K562 (cell line): Measurements from ENCODE around the gene USP5. TPM values are rescaled to one million over a fixed set of nuclear protein-coding genes. Genes with fewer than 3 reads are reported as not detected.

Source experiments
- ARID1B ChIP-seq: fragments of 450-650 bp; IDR thresholded peaks from 2 replicates; pipeline ENCODE4 v1.6.1; 2016; ENCODE audit warnings: antibody characterized with exemption, mild to moderate bottlenecking, inconsistent platforms
- DIDO1 ChIP-seq: fragments of 450-650 bp; IDR thresholded peaks from 2 replicates; pipeline ENCODE4 v1.6.1; 2016; ENCODE audit warnings: low read depth, missing biosample characterization, missing genetic modification characterization
- NR2C2 ChIP-seq, 2 experiments: fragments of 200-800 bp in 1 of 2; sonication (Bioruptor generic) in 1 of 2; sonication (generic) in 1 of 2; formaldehyde crosslinking in 1 of 2; IDR thresholded peaks; 2 replicates each; pipeline versions ENCODE4 v1.6.1 to v1.8.0; 2016 to 2022; ENCODE audit warnings: mild to moderate bottlenecking in 1 of 2, missing compliant biosample characterization in 1 of 2, missing genetic modification characterization in 1 of 2, missing genetic modification reagents in 1 of 2
- RBM15 ChIP-seq: fragments of 200-400 bp; formaldehyde crosslinking; IDR thresholded peaks from 2 replicates; pipeline ENCODE4 v1.6.1; 2018; ENCODE audit warnings: mild to moderate bottlenecking, low read length, moderate library complexity; ENCODE audit not compliant: insufficient read depth
- RBM25 ChIP-seq: fragments of 200-400 bp; formaldehyde crosslinking; IDR thresholded peaks from 2 replicates; pipeline ENCODE4 v1.6.1; 2018; ENCODE audit warnings: low read length, low read depth, moderate library complexity; ENCODE audit not compliant: severe bottlenecking
- RNF2 ChIP-seq: sonication (generic); IDR thresholded peaks from 2 replicates; pipeline ENCODE4 v1.6.1; 2016
- TCF3 ChIP-seq: sonication (generic); formaldehyde crosslinking; IDR thresholded peaks from 2 replicates; pipeline ENCODE4 v1.4.0; 2020; ENCODE audit warnings: mild to moderate bottlenecking, missing genetic modification reagents
- TEAD1 ChIP-seq, 2 experiments: fragments of 450-650 bp in 1 of 2; sonication (generic) in 1 of 2; formaldehyde crosslinking; IDR thresholded peaks; 2 replicates each; pipeline versions ENCODE4 v1.4.0 to v1.8.0; 2020 to 2022; ENCODE audit warnings: mild to moderate bottlenecking in 2 of 2, missing genetic modification reagents in 1 of 2
- YY1 ChIP-seq, 3 experiments: IDR thresholded peaks; 2 replicates each; pipeline ENCODE4 v1.6.1; 2011; ENCODE audit warnings: low read length in 2 of 3, mild to moderate bottlenecking in 2 of 3, moderate library complexity in 2 of 3, borderline replicate concordance in 1 of 3, control low read depth in 1 of 3, low read depth in 1 of 3; ENCODE audit not compliant: insufficient read depth in 3 of 3, insufficient replicate concordance in 2 of 3, control insufficient read depth in 1 of 3, insufficient read length in 1 of 3; ENCODE audit errors: extremely low read depth in 1 of 3
- ZNF121 ChIP-seq: sonication (generic); formaldehyde crosslinking; conservative IDR thresholded peaks from 2 replicates; pipeline ENCODE4 v1.8.0; 2022; ENCODE audit warnings: missing genetic modification reagents
- ZNF124 ChIP-seq: sonication (generic); formaldehyde crosslinking; IDR thresholded peaks from 2 replicates; pipeline ENCODE4 v1.8.1; 2022; ENCODE audit warnings: missing genetic modification reagents
- ZNF133 ChIP-seq: fragments of 250-450 bp; sonication (Bioruptor Pico); IDR thresholded peaks from 2 replicates; pipeline ENCODE4 v1.4.0; 2020; ENCODE audit warnings: mild to moderate bottlenecking
- polyA plus RNA-seq, 8 experiments: library from polyadenylated mRNA; depleted of rRNA in 4 of 8; stranded (reverse) in 5 of 8; unstranded in 3 of 8; fragments of >200 nt; fragmentation: Nextera tagmentation in 2 of 8; fragmentation: Illumina TruSeq in 1 of 8; extraction: Ambion mirVana in 2 of 8; extraction: Trizol in 1 of 8; gene quantifications; 2 replicates each; pipeline versions ENCODE4 v1.2.1 to v1.2.3, GENCODE V29; 2011 to 2014; ENCODE audit warnings: inconsistent platforms in 1 of 8, missing spikeins in 1 of 8
- total RNA-seq, 7 experiments: library from RNA; depleted of rRNA in 6 of 7; stranded (reverse); fragments of >200 nt in 6 of 7; fragmentation: Illumina TruSeq in 2 of 7; extraction: Trizol in 2 of 7; gene quantifications; 2 replicates each; pipeline versions ENCODE4 v1.2.1 to v1.2.3, GENCODE V29; 2011 to 2021; ENCODE audit warnings: low replicate concordance in 1 of 7
- TF ChIP-seq, protein P1 (sequence below), 2 experiments: fragments of 450-650 bp in 1 of 2; sonication (generic) in 1 of 2; formaldehyde crosslinking in 1 of 2; IDR thresholded peaks in 1 of 2; conservative IDR thresholded peaks in 1 of 2; 2 replicates each; pipeline versions ENCODE4 v1.6.1 to v1.8.1; 2016 to 2023; ENCODE audit warnings: mild to moderate bottlenecking in 2 of 2, moderate library complexity in 2 of 2, inconsistent platforms in 1 of 2, missing genetic modification reagents in 1 of 2
- TF ChIP-seq, protein P2 (sequence below): fragments of 250-450 bp; sonication (Bioruptor Pico); IDR thresholded peaks from 2 replicates; pipeline ENCODE4 v1.4.0; 2020
- TF ChIP-seq, protein P3 (sequence below): sonication (generic); formaldehyde crosslinking; IDR thresholded peaks from 2 replicates; pipeline ENCODE4 v1.8.1; 2023; ENCODE audit warnings: mild to moderate bottlenecking, missing genetic modification reagents, moderate library complexity
- TF ChIP-seq, protein P4 (sequence below): fragments of 450-650 bp; formaldehyde crosslinking; IDR thresholded peaks from 2 replicates; pipeline ENCODE4 v1.4.0; 2022; ENCODE audit warnings: mild to moderate bottlenecking, moderate library complexity

USP5 gene
- total and polyA plus RNA-seq, 9 of the 15 experiments (the other 6 are each of a cell fraction or from before 2014, with no cell fraction given), result 1.4 to 107 (median 48.6) TPM

DNA sequence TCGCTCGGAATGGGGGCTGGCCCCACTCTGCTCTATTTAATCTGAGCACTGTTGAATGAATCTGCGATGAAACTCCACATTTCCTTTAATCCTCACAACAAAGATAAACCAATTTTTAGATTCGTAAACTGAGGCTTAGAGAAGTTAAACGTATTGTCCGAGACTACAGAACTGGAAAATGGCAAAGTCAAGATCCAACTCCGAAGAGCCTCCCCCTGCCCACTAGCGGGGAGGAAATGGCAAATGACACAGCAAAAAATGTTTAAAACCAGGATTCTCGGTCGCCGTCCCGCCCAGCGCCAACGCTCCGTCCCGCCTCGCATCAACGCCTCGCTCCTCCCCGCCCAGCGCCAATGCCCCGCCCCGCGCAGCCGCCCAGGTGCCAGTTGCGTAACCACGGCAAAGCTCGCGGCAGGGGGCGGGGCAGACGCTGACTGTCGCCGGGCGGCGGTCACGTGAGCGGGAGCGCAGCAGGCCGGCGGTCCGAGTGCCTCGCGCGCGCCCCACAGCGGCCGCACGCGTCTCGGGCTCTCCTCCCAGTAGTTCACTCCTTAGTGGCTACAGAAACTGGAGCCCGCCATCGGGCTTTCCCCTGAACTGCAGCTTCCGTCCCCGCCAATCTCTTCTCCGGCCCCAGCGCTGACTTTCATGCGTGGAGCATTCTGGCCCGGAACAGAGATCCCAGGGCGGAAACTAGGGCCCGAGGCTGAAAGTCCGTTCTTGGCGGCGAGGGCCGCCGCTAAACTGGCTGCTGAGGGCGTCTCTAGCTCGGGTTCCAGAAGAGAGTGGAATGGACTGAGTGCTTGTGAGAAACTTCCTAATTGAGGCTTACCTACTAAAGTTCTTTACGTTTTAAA, 39.1 kb downstream of the USP5 start (continued):
- TF ChIP-seq, protein P1, sequence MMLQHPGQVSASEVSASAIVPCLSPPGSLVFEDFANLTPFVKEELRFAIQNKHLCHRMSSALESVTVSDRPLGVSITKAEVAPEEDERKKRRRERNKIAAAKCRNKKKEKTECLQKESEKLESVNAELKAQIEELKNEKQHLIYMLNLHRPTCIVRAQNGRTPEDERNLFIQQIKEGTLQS (IDR thresholded peaks at IDR 0.05), result peak; percentile 80
- TF ChIP-seq, protein P1 (CRISPR knock-in tag; conservative IDR thresholded peaks at IDR 0.05), result no peak
- TF ChIP-seq, protein P2, sequence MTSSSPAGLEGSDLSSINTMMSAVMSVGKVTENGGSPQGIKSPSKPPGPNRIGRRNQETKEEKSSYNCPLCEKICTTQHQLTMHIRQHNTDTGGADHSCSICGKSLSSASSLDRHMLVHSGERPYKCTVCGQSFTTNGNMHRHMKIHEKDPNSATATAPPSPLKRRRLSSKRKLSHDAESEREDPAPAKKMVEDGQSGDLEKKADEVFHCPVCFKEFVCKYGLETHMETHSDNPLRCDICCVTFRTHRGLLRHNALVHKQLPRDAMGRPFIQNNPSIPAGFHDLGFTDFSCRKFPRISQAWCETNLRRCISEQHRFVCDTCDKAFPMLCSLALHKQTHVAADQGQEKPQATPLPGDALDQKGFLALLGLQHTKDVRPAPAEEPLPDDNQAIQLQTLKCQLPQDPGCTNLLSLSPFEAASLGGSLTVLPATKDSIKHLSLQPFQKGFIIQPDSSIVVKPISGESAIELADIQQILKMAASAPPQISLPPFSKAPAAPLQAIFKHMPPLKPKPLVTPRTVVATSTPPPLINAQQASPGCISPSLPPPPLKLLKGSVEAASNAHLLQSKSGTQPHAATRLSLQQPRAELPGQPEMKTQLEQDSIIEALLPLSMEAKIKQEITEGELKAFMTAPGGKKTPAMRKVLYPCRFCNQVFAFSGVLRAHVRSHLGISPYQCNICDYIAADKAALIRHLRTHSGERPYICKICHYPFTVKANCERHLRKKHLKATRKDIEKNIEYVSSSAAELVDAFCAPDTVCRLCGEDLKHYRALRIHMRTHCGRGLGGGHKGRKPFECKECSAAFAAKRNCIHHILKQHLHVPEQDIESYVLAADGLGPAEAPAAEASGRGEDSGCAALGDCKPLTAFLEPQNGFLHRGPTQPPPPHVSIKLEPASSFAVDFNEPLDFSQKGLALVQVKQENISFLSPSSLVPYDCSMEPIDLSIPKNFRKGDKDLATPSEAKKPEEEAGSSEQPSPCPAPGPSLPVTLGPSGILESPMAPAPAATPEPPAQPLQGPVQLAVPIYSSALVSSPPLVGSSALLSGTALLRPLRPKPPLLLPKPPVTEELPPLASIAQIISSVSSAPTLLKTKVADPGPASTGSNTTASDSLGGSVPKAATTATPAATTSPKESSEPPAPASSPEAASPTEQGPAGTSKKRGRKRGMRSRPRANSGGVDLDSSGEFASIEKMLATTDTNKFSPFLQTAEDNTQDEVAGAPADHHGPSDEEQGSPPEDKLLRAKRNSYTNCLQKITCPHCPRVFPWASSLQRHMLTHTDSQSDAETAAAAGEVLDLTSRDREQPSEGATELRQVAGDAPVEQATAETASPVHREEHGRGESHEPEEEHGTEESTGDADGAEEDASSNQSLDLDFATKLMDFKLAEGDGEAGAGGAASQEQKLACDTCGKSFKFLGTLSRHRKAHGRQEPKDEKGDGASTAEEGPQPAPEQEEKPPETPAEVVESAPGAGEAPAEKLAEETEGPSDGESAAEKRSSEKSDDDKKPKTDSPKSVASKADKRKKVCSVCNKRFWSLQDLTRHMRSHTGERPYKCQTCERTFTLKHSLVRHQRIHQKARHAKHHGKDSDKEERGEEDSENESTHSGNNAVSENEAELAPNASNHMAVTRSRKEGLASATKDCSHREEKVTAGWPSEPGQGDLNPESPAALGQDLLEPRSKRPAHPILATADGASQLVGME (CRISPR knock-in tag), result no peak
- peak in 1 of 2 experiments; percentile 61; a peak in 1 of 4 replicates for TF ChIP-seq TEAD1 (CRISPR knock-in tag; IDR thresholded peaks at IDR 0.05)
- TF ChIP-seq, protein P3, sequence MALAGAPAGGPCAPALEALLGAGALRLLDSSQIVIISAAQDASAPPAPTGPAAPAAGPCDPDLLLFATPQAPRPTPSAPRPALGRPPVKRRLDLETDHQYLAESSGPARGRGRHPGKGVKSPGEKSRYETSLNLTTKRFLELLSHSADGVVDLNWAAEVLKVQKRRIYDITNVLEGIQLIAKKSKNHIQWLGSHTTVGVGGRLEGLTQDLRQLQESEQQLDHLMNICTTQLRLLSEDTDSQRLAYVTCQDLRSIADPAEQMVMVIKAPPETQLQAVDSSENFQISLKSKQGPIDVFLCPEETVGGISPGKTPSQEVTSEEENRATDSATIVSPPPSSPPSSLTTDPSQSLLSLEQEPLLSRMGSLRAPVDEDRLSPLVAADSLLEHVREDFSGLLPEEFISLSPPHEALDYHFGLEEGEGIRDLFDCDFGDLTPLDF, result peak; percentile 83; the same call in 1 of the 2 replicates
- no peak for TF ChIP-seq DIDO1 (tag)
- TF ChIP-seq YY1 (IDR thresholded peaks at IDR 0.05; ENCODE audit: borderline replicate concordance in 1 of 3, control insufficient read depth in 1 of 3, extremely low read depth in 1 of 3, insufficient read depth in 3 of 3, insufficient read length in 1 of 3, insufficient replicate concordance in 2 of 3, low read depth in 1 of 3, low read length in 2 of 3), result peak in 2 of 3 experiments; percentile 50 to 66
- TF ChIP-seq ARID1B, result peak; percentile 45; the same call in 1 of the 2 replicates
- no peak for TF ChIP-seq RNF2
- TF ChIP-seq, protein P4, sequence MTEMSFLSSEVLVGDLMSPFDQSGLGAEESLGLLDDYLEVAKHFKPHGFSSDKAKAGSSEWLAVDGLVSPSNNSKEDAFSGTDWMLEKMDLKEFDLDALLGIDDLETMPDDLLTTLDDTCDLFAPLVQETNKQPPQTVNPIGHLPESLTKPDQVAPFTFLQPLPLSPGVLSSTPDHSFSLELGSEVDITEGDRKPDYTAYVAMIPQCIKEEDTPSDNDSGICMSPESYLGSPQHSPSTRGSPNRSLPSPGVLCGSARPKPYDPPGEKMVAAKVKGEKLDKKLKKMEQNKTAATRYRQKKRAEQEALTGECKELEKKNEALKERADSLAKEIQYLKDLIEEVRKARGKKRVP (CRISPR knock-in tag), result no peak
- TF ChIP-seq ZNF121 (CRISPR knock-in tag), result peak; percentile 60
- peak; percentile 49; the same call in 1 of the 2 replicates for TF ChIP-seq TCF3
- TF ChIP-seq ZNF124 (CRISPR knock-in tag), result no peak
- TF ChIP-seq NR2C2 (CRISPR knock-in tag; IDR thresholded peaks at IDR 0.05), result no peak
- peak; percentile 27; the same call in 1 of the 2 replicates for TF ChIP-seq NR2C2 (tag; IDR thresholded peaks at IDR 0.05)
- no peak for TF ChIP-seq ZNF133 (CRISPR knock-in tag)
- TF ChIP-seq RBM15, result no peak
- TF ChIP-seq RBM25, result no peak
